Non-pigmented ciliary epithelial cell (primary cell): Measurements from ENCODE around the gene KRTAP5-1.

Experiments used
- DNase-seq: peaks from one replicate; pipeline ENCODE4 v3.0.0-alpha.2; 2010; ENCODE audit warnings: low read depth

Gene KRTAP5-1

GRCh38 chr11:1571760-1572196 lies 13.3 kb downstream of the KRTAP5-1 start:
- DNase-seq: no peak

GRCh38 chr11:1570896-1571759 lies 14.0 kb downstream of the KRTAP5-1 start:
- no peak for DNase-seq

DNA sequence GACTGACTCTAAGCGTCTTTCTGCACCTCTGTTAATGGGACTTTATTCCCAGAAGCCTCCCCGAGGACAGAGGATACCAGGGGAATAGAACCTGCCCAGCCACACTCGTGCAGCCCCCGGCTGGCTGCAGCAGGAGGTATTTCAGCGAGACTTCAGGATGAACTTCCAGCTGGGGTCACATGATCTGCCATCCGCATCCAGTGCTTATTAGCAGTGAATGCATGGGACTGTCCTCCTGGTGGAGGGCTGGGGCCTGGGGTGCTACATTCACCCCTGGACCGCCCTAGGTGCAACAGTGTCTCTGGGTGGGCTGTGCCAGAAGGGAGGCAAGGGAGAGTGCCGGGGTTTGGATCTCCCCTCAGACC lies 14.6 kb downstream of the KRTAP5-1 start:
- no peak for DNase-seq

DNA sequence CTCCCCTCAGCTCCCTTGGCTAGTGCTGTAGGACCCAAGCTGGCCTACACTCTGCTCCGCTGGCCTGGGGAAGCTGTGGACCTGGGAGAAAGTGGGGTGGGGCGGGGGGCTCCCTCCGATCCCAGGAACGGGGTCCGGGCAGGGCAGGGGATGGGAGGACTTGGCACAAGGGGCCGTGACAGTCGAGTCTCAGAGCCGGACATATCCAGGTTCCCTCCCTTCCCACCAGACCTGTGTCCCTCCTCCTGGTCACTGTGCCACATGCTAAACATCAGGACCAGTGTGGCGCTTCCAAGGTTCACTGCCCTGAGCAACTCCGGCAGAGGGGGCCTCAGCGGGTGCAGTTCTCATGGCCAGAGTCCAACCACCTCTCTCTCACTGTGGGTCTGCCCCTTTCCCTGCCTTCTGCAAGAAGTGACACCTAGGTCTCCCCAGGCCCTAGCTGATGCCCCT lies 15.1 kb downstream of the KRTAP5-1 start:
- no peak for DNase-seq

DNA sequence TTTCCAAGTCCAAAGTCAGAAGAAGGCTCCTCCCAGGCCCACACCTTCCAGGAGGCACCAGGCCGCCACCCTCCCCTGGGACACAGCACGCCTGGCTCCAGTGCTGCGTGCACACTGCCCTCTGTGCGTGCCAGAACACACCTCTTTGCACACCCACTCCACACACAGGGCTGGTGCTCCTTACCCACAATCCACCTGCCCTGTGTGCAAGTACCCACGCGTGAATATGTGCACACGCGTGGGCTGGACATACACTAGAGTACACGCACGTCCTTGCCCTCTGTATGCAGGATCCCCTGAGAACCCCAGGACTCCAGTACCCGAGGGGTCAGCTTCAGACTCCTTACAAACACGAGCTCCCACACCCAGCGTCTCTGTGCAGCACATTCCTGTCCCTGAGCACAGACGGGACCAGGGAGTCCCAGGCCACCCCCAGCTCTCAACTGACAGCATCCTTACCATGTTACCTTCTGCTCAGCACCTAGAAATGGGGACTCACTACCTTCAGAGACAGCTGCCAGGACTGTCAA lies 15.8 kb downstream of the KRTAP5-1 start:
- no peak for DNase-seq

GRCh38 chr11:1568441-1568911 lies 16.6 kb downstream of the KRTAP5-1 start:
- no peak for DNase-seq

GRCh38 chr11:1567721-1568100 lies 17.4 kb downstream of the KRTAP5-1 start:
- DNase-seq: no peak

DNA sequence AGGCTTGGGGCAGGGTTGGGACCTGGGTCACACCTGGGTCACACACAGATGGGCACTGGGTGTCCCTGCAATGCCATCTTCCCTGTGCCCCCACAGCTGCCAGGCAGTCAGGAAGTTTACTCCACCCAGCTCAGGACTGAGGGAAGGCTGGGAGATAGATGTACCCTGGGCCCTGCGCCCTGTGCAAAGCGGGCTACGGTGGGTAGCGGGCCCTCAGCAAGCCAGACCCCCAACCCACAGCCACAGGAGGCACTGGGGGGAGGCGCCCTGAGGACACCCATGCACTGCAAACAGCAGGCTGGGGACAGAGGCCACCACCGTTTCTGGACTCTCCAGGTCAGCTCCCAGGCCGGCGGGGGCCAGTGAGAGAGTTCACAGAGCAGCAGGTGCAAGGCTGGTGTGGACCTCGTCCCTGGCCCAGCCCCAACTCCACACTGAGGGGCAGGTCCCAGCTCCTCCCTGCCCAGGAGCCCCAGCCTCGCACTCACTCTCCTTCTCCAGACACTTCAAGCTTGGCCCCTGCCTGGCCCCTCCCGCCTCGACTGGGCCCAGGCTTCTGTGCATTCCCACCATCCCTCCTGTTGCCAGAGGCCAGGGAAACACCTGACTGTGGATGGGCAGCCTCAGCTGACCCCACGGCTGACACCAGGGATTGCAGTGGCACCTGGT lies 17.9 kb downstream of the KRTAP5-1 start:
- DNase-seq: no peak

GRCh38 chr11:1566381-1567051 lies 18.6 kb downstream of the KRTAP5-1 start:
- DNase-seq: no peak

GRCh38 chr11:1565904-1566247 lies 19.2 kb downstream of the KRTAP5-1 start:
- DNase-seq: no peak

DNA sequence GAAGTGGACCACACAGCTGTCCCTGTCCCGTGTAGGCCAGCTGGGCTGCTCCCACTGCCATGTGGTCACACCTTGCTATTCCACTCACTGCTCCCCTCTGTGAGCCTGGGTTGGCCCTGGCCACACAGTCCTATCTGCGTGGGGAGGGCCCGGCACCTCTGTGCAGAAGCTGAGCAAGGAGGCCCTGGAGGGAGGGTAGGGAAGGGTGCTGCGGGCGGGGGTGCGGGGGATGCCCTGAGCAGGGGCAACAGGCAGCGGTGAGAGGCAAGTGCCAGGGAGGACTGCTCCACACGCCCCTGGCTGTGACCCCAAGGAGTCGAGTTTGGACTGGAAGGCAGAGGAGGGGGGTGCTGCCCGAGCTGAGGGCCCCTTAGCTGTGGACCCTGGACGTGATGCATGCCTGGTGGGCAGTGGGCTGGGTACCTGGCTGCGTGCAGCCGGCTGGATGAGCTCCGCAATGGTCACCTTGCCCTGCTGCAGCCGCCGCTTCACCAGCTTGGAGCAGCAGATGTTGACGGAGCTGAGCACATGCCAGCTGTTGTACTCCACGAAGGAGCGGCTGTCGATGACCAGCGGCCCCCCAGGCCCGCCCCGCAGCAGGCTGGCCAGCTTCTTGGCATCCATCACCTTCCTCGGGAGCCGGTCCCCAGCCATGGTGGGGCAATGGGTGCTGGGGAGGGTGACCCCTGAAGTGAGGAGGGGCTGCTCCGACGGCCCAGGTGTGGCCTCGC lies 19.7 kb downstream of the KRTAP5-1 start:
- DNase-seq: no peak

DNA sequence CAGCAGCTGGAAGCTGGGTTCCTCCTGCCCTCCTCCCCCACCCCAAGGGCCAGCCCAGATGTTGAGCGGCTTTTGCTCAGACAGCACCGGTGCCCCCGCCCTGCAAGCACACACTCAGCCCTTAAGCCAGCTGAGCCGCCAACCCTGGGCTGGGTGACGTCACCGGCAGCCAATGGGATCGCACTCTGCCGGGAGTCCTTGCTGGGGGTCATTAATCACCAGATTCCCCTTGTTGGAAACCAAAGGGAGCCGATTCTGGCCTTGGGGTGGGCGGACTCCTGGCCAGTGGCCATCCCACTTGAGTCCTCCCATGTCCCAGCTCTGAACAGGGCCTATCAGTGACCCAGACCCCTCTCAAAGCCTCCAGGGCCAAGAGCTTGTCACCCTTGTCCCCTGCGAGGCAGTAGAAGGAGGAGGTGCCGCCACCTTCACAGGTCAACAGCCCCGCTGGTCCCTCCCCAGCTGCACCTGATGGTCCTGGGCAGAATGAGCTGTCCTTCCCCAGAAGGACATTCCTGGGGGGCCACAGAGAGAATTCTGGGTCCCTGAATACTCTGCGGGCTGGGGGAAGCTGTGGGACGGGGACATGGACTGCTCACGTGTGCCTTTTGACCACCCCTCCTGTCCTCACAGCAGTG lies 20.4 kb downstream of the KRTAP5-1 start:
- peak; percentile 70 for DNase-seq

- no peak for DNase-seq
Measured at GRCh38 chr11:1563697-1564534, 21.2 kb downstream of the KRTAP5-1 start.

- DNase-seq: no peak
Measured at GRCh38 chr11:1563149-1563638, 21.9 kb downstream of the KRTAP5-1 start.

DNA sequence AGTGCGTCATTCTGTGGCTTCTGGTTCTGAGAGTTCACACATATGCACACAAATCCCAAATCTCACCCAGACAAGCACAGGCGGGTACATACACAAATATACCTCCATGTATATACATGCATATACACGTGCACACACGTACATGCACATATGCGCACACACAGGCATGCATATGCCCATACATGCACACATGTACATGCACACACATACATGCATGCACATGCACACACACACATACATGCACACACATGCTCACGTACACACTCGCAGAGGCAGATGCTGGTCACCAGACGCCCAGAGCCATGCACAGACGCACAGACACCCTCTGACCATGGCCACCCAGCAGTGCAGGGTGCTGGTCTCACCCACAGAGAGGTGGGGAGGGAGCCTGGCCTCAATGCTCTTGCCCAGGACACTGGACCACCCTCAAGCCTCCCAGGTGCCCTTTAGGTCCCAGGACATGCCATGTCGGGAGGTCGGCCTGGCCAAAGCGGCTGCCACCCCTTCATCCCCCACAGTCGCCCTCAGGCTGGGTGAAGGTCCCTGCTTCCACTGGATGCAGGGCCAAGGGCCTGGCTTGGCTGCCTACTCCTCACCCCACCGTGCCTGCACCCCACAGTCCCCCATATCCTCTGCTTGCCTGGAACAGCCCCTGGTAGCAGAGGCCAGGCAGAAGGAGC lies 22.5 kb downstream of the KRTAP5-1 start:
- DNase-seq: no peak

- no peak for DNase-seq
Measured at GRCh38 chr11:1561955-1562354, 23.1 kb downstream of the KRTAP5-1 start.

- DNase-seq: no peak
Measured at GRCh38 chr11:1561266-1561665, 23.8 kb downstream of the KRTAP5-1 start.

DNA sequence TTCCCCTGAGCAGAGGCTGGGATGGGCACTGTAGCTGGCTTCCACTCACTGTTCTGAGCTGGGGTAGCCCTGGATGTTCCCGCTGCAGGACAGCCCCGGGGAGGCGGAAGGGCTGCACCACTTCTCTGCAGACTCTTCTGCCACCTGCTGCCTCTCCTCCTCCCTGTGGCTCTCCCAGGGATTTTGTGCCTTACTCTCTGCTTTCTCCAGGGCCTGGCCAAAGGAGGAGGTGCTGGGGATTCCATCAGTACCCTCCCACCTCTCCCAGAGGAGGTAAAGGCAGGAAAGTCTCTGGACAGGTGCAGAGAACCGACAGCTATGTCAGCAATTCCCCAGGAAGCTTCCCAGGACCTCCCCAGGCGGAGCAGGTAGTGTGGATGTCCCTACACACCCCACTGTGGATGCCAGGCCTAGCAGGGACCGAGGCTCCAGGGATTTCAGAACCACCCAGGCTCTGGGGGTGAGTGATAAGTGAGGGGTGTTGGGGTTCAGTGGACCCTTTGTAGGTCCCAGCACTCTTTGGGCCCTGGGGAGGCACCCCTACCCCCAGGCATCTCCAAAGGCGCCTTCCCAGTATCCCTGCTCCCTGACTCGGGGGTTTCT lies 24.3 kb downstream of the KRTAP5-1 start:
- DNase-seq: no peak

DNA sequence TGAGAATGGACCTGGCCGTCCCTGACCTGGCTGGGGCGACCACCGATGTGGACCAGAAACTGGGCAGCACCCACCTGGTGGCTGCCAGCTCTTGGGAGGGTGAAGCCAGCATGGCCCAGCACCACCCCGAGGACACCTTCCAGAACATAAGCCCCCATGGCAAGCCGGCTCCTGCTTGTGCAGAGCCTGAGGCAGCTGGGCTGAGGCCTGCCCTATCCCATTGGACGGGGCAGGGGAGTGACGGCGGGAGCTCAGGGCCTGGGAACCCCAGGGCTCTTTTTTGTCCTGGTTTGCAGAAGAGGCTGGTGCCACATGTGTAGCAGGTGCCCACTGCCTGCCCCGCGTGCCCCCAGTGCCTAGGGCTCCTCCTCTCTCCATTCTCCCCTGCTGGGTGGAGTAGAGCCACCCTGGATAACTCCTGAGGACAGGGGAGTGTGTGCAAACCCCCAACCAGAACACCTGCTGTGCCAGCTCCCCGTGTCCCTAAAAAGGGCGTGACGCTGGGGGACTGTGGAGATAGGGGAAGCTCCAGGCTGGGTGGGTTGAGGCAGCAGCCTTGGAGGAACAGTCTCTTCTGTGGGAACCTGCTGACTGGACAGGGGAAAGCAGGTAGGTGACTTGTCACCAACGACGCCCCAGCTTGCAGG lies 25.0 kb downstream of the KRTAP5-1 start:
- no peak for DNase-seq
